DND-41 (cell line): Measurements from ENCODE around the gene NUPR2.
"Not testable (repeated sequence)": the region's sequence is repeated elsewhere in the genome, so short reads cannot be mapped to it uniquely, and the experiment has no call there.

Experiments
- EZH2 ChIP-seq: IDR thresholded peaks from 3 replicates; pipeline ENCODE4 v1.6.1; 2012; ENCODE audit warnings: borderline replicate concordance, low read depth, mild to moderate bottlenecking, moderate library complexity, low read length, inconsistent platforms; ENCODE audit not compliant: severe bottlenecking
- TF ChIP-seq, protein P1 (sequence below): IDR thresholded peaks from 2 replicates; pipeline ENCODE4 v1.5.1; 2012; ENCODE audit warnings: borderline replicate concordance, low read length, moderate library complexity, mild to moderate bottlenecking; ENCODE audit not compliant: poor library complexity, severe bottlenecking; ENCODE audit errors: extremely low read depth

DNA sequence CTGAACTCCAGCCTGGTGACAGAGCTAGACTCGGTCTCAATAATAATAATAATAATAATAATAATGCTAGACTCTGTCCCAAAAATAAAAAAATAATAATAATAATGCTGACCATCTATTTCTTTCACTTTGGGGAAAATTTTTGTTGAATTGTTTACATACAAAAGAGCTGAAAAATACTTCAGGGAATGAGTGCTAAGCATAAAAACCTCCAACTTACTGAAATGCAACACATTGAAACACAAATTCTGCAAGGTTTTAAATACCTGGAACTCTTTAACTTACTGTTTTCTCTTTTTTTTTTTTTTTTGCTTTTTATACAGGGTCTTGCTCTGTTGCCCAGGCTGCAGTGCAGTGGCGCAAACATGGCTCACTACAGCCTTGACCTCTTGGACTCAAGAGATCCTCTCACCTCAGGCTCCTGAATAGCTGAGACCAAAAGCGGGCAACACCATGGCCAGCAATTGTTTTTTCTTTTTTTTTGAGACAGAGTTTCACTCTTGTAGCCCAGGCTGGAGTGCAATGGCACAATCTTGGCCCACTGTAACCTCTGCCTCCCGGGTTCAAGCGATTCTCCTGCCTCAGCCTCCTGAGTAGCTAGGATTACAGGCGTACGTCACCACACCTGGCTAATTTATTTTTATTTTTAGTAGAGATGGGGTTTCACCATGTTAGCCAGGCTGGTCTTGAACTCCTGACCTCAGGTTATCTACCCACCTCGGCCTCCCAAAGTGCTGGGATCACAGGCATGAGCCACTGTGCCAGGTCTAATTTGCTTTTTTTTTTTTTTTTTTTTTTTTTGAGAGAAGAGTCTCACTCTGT lies 17.8 kb downstream of the NUPR2 start:
- TF ChIP-seq, protein P1, sequence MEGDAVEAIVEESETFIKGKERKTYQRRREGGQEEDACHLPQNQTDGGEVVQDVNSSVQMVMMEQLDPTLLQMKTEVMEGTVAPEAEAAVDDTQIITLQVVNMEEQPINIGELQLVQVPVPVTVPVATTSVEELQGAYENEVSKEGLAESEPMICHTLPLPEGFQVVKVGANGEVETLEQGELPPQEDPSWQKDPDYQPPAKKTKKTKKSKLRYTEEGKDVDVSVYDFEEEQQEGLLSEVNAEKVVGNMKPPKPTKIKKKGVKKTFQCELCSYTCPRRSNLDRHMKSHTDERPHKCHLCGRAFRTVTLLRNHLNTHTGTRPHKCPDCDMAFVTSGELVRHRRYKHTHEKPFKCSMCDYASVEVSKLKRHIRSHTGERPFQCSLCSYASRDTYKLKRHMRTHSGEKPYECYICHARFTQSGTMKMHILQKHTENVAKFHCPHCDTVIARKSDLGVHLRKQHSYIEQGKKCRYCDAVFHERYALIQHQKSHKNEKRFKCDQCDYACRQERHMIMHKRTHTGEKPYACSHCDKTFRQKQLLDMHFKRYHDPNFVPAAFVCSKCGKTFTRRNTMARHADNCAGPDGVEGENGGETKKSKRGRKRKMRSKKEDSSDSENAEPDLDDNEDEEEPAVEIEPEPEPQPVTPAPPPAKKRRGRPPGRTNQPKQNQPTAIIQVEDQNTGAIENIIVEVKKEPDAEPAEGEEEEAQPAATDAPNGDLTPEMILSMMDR = not testable (repeated sequence)
- TF ChIP-seq EZH2 = not testable (repeated sequence)
